KOPT-K1 (cell line): Measurements from ENCODE around the gene AASDH.

Experiments used
- H3K27ac ChIP-seq: fragments of 200-600 bp; sonication (generic); 2 replicates; pipeline ENCODE4 v1.5.1; 2016; ENCODE audit warnings: antibody characterized with exemption, mild to moderate bottlenecking, low read depth, low read length; ENCODE audit not compliant: poor library complexity, severe bottlenecking
- H3K36me3 ChIP-seq: fragments of 200-600 bp; sonication (generic); 2 replicates; pipeline ENCODE4 v1.5.1; 2017; ENCODE audit warnings: antibody characterized with exemption, mild to moderate bottlenecking, low read length, moderate library complexity; ENCODE audit not compliant: insufficient read depth
- H3K9me3 ChIP-seq: fragments of 200-600 bp; sonication (generic); 2 replicates; pipeline ENCODE4 v1.5.1; 2017; ENCODE audit warnings: antibody characterized with exemption, low read length, mild to moderate bottlenecking; ENCODE audit not compliant: insufficient read depth, poor library complexity, severe bottlenecking

Gene AASDH

DNA sequence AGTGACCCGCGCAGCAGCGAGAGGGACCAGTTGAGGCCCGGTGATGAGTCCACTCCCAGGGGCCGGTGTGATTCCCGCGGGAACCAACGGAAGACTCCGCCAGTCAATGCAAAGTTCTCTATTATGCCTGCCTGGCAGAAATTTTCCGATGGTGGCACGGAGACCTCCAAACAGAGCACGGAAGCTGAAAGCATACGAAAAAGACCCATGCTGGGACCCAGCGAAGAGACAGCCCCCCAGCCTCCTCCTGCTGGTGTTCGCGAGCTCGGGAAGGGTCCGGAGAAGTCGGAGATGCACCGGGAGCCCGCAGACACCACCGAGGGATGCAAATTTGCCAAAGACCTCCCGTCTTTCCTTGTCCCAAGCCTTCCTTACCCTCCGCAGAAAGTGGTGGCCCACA, 71.7 kb downstream of the AASDH start:
- no peaks in the 10 kb centered on the region for H3K36me3 ChIP-seq
- no peak overlapping the region for H3K27ac ChIP-seq
- H3K9me3 ChIP-seq, result no peaks in the 10 kb centered on the region

GRCh38 chr4:56315041-56315440, 72.2 kb downstream of the AASDH start:
- Histone ChIP-seq H3K9me3 (no peaks in the 10 kb centered on the region), H3K36me3 (no peaks in the 10 kb centered on the region), H3K27ac (no peak overlapping the region)

DNA sequence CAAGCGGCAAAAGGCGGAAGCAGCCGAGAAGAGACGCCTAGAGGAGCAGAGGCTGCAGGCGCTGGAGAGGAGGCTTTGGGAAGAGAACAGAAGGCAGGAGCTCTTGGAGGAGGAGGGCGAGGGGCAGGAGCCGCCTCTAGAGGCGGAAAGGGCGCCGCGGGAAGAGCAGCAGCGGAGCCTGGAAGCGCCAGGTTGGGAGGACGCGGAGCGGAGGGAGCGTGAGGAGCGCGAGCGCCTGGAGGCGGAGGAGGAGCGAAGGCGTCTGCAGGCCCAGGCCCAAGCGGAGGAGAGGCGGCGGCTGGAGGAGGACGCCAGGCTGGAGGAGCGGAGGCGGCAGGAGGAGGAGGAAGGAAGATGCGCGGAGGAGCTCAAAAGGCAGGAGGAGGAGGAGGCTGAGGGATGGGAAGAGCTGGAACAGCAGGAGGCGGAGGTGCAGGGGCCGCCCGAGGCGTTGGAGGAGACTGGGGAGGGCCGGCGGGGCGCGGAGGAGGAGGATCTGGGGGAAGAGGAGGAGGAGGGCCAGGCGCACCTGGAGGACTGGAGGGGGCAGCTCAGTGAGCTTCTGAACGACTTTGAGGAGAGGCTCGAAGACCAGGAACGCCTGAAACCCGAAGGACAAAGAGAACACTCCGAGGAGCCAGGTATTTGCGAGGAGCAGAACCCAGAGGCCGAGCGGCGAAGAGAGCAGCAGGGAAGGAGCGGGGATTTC, 72.9 kb downstream of the AASDH start:
- Histone ChIP-seq H3K27ac (no peak overlapping the region), H3K36me3 (no peaks in the 10 kb centered on the region), H3K9me3 (no peaks in the 10 kb centered on the region)

- H3K36me3 ChIP-seq, result no peaks in the 10 kb centered on the region
- H3K9me3 ChIP-seq, result no peaks in the 10 kb centered on the region
These were observed 74.2 kb downstream of the AASDH start for GRCh38 chr4:56313132-56313531.

GRCh38 chr4:56311299-56311975, 75.9 kb downstream of the AASDH start:
- no peak overlapping the region for H3K27ac ChIP-seq
- no peaks in the 10 kb centered on the region for H3K36me3 ChIP-seq

More at GRCh38 chr4:56313132-56313531, 74.2 kb downstream of the AASDH start:
- no peak overlapping the region for H3K27ac ChIP-seq

GRCh38 chr4:56310401-56311125, 76.7 kb downstream of the AASDH start:
- no peaks in the 10 kb centered on the region for H3K36me3 ChIP-seq
- H3K27ac ChIP-seq, result no peak overlapping the region
- no peaks in the 10 kb centered on the region for H3K9me3 ChIP-seq

More at GRCh38 chr4:56311299-56311975, 75.9 kb downstream of the AASDH start:
- H3K9me3 ChIP-seq, result no peaks in the 10 kb centered on the region

- no peaks in the 10 kb centered on the region for H3K36me3 ChIP-seq
- no peaks in the 10 kb centered on the region for H3K9me3 ChIP-seq
These were observed 78.9 kb downstream of the AASDH start for GRCh38 chr4:56308384-56308783.

DNA sequence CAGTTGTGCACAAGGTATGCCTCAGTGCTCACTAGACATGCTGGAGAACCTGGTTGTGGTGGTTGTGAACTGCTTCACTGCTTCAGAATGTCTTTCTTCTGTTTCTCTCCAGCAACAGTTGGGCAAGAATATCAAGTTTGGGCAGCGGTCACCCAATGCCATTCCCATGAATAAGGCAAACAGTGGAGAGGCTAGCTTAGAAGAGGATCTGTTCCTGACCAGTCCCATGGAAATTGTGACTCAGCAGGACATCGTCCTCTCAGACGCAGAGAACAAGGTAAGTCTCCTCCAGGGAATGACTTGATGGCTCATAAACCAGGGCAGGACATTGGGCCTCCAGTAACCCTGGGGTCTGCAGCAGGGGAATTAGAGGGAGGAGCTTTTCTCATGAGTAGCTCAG, 79.9 kb downstream of the AASDH start:
- Histone ChIP-seq H3K9me3 (no peaks in the 10 kb centered on the region), H3K36me3 (no peaks in the 10 kb centered on the region), H3K27ac (no peak overlapping the region)

More at GRCh38 chr4:56308384-56308783, 78.9 kb downstream of the AASDH start:
- H3K27ac ChIP-seq, result no peak overlapping the region

DNA sequence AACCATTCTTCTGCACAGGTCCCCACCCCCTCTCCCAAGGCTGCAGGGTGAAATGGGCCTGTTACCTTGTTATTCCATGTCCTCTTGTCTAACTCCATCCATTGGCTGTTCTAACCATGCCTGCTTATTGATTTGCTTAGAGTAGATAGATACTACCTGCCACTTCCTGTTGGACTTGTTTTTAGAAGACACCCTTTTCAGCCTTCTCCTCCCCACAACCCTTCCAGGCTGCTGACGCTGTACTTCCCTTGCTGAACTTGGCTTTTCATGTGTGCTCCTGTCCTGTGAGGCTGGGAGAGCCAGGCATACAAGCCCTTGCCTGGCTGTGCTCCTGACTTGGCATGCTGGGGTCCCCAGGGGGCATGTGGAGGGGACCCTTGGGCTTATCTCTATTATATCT, 81.9 kb downstream of the AASDH start:
- no peak overlapping the region for H3K27ac ChIP-seq
- no peaks in the 10 kb centered on the region for H3K36me3 ChIP-seq
- no peaks in the 10 kb centered on the region for H3K9me3 ChIP-seq

DNA sequence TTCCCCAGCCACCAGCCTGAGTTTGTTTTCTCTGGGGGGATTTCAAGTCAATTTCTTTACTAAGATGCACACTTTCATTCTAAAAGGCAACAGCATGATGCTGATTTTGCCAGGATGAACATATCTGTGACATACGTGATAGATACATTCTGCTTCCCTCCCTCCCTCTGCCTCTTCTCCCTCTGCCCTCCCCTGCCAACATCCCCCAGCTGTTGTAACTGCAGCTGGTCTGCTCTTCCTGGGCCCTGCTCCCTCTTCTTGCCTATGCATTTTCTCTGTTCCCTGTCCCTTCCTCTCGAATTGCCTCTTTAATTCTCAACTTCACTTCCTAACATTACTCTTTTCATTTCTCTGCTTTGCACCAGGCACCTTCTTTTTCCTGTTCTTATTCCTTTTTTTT, 83.4 kb downstream of the AASDH start:
- Histone ChIP-seq H3K27ac (no peak overlapping the region), H3K9me3 (no peaks in the 10 kb centered on the region), H3K36me3 (no peaks in the 10 kb centered on the region)

DNA sequence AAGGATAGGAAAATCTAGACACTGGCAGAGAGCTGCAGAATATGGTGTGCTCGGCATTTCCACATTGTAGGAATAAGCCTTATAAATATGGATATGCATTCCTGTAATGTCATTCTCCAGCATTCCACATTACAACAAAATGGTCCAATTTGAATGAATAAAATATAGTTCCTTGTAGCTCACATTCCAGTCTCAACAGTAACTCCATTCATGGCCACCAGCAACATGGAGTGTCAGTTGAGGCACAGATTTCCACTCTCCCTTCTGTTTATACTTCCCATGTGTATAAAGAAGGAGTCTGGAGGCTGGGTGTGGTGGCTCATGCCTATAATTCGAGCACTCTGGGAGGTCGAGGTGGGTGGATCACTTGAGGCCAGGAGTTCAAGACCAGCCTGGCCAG, 84.5 kb downstream of the AASDH start:
- no peaks in the 10 kb centered on the region for H3K36me3 ChIP-seq
- H3K27ac ChIP-seq, result no peak overlapping the region
- no peaks in the 10 kb centered on the region for H3K9me3 ChIP-seq

- no peaks in the 10 kb centered on the region for H3K9me3 ChIP-seq
- no peaks in the 10 kb centered on the region for H3K36me3 ChIP-seq
- no peak overlapping the region for H3K27ac ChIP-seq
These were observed 85.2 kb downstream of the AASDH start for GRCh38 chr4:56301997-56302496.

GRCh38 chr4:56301181-56301996, 85.9 kb downstream of the AASDH start:
- Histone ChIP-seq H3K36me3 (no peaks in the 10 kb centered on the region), H3K27ac (no peak overlapping the region), H3K9me3 (no peaks in the 10 kb centered on the region)

DNA sequence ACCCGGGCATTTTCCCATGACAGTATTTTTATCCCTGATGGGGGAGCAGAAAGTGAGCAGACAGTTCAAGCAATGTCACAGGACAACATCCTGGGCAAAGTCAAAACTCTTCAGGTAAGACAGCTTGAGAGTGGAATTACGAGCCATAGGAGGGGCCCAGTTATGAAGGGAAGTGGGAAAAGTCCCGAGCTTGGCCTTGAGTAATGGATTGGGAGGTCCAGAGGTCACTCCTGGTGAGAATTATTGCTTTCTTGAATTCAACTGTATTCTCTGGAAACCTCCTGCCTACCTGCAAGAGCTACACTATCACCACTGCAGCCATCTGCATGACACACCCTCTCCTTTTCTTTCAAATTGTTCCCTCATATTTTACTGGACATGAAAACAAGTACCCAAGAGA, 89.1 kb downstream of the AASDH start:
- Histone ChIP-seq H3K27ac (no peak overlapping the region), H3K9me3 (no peaks in the 10 kb centered on the region), H3K36me3 (no peaks in the 10 kb centered on the region)

GRCh38 chr4:56297776-56298175, 89.5 kb downstream of the AASDH start:
- Histone ChIP-seq H3K36me3 (no peaks in the 10 kb centered on the region), H3K27ac (no peak overlapping the region), H3K9me3 (no peaks in the 10 kb centered on the region)
